ENCODE measurements around the gene RAE1. TPM values are rescaled to one million over a fixed set of nuclear protein-coding genes. Genes with fewer than 3 reads are reported as not detected.

Gene RAE1
- total and polyA plus RNA-seq, 4 experiments from 2014 or later, result 30.9 to 43.9 (median 32.8) TPM

Small RNA genes lying within 50 kb of the gene (microRNA-seq; reads per million reads assigned to microRNA genes)
- not detected for gene MIR4325 (ENCODE audit: borderline microRNAs expressed, borderline number of aligned reads, borderline replicate concordance)

Other genes with a start within 250 kb of the RAE1 start
- not detected for gene BMP7, start 84.6 kb upstream of the RAE1 start, total RNA-seq
- not detected for gene BMP7, start 84.6 kb upstream of the RAE1 start, polyA plus RNA-seq
- not detected for gene SPO11, start 21.5 kb upstream of the RAE1 start, total RNA-seq
- gene SPO11, start 21.5 kb upstream of the RAE1 start, polyA plus RNA-seq, result not detected
- gene RBM38, start 40.1 kb downstream of the RAE1 start, total RNA-seq, result 10 to 100 TPM; 76.0 to 79.6 TPM
- 10 to 100 TPM; 33.1 to 97.8 TPM for gene RBM38, start 40.1 kb downstream of the RAE1 start, polyA plus RNA-seq
- gene CTCFL, start 173.9 kb downstream of the RAE1 start, total RNA-seq, result not detected
- gene CTCFL, start 173.9 kb downstream of the RAE1 start, polyA plus RNA-seq, result not detected
- gene PCK1, start 209.9 kb downstream of the RAE1 start, total RNA-seq, result not detected
- gene PCK1, start 209.9 kb downstream of the RAE1 start, polyA plus RNA-seq, result not detected

Data from CD4-positive, alpha-beta memory T cell (primary cell).